CD4-positive, alpha-beta T cell treated with Interleukin-4 for 1 hour (primary cell): ENCODE data around the gene DCAF5.

ENCODE experiments used
- DNase-seq, 2 donors: peaks; one replicate each; pipeline ENCODE4 v3.0.0-alpha.2; 2020 to 2022

DCAF5 gene

DNA sequence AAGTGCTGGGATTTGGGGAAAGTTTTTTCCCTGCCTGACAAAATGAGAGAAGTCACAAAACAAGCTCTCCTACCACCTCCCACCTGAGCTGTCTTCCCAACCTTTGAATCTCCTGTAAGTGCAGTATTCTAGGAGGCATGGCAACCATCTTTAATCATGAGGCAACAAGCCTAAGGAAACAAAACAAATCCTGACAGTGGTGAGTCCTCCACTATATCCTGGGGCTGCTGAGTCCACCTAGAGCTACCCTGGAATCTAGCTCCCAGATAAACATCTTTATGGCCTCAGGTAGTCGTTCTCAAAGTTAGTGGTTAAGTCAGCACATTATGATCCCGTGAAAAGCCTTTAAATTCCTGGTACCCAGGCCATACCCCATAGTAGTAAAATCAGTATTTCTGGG is 151.5 kb downstream of the DCAF5 start:
- no peak for DNase-seq
